Type B pancreatic cell (in vitro differentiated cells): Measurements from ENCODE around the gene FMO4. TPM values are rescaled to one million over a fixed set of nuclear protein-coding genes. Genes with fewer than 3 reads are reported as not detected.
A peak's percentile ranks its signal among the peaks of the same experiment; 100 is the strongest.
"Not testable (repeated sequence)": the region's sequence is repeated elsewhere in the genome, so short reads cannot be mapped to it uniquely, and the experiment has no call there.

Source experiments
- DNase-seq: peaks from one replicate; pipeline ENCODE4 v3.0.0; 2021; ENCODE audit warnings: mixed read lengths; ENCODE audit not compliant: unreplicated experiment; ENCODE audit errors: extremely low spot score
- H3K27ac Mint-ChIP-seq: 2 replicates; pipeline ENCODE4 v1.8.0; 2021; ENCODE audit warnings: mild to moderate bottlenecking, mixed read lengths
- H3K27me3 Mint-ChIP-seq: 2 replicates; pipeline ENCODE4 v1.8.0; 2021; ENCODE audit warnings: mixed read lengths
- H3K36me3 Mint-ChIP-seq: 2 replicates; pipeline ENCODE4 v1.8.0; 2021; ENCODE audit warnings: mixed read lengths
- H3K4me1 Mint-ChIP-seq: one replicate; pipeline ENCODE4 v1.8.0; 2021; ENCODE audit warnings: mixed read lengths; ENCODE audit not compliant: unreplicated experiment
- H3K4me3 Mint-ChIP-seq: 2 replicates; pipeline ENCODE4 v1.8.0; 2021; ENCODE audit warnings: mild to moderate bottlenecking, mixed read lengths
- H3K9me3 Mint-ChIP-seq: 2 replicates; pipeline ENCODE4 v1.8.0; 2021; ENCODE audit warnings: mixed read lengths
- total RNA-seq: library from RNA; stranded (reverse); gene quantifications from 2 replicates; pipeline ENCODE4 v1.2.1, GENCODE V29; 2021; ENCODE audit warnings: low replicate concordance
- TF ChIP-seq, protein P1 (sequence below): fragments of 200-600 bp; sonication (generic); conservative IDR thresholded peaks from 2 replicates; pipeline ENCODE4 v1.5.0; 2021; ENCODE audit warnings: antibody characterized with exemption, mild to moderate bottlenecking

The FMO4 gene
- total RNA-seq, 1 donor from 2014 or later = 1.6 TPM

DNA sequence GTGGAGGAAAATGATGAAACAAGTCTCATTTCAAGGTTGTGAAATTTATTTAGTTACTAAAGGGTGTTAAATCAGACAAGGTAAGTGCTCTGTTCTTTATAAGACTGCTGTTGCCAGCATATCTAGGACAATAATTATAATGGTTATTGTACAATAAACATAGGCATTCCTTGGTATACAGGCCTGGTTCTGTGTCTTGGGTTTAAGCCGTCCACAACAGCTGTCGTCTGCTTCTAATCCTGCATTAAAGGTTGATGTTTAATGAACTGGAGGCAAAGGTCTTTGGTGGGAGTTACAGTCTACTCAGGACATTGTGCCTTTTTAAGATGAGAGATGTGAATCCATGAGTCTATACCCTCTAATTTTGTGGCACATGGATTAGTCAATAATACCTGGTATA lies 23.4 kb upstream of the FMO4 start:
- DNase-seq = no peak
- Mint-ChIP-seq H3K36me3 (no peaks in the 10 kb centered on the region), H3K4me1 (peaks cover 17% of the 10 kb centered on the region), H3K27ac (no peak overlapping the region), H3K4me3 (no peak overlapping the region), H3K27me3 (no peaks in the 10 kb centered on the region), H3K9me3 (no peaks in the 10 kb centered on the region)
- TF ChIP-seq, protein P1, sequence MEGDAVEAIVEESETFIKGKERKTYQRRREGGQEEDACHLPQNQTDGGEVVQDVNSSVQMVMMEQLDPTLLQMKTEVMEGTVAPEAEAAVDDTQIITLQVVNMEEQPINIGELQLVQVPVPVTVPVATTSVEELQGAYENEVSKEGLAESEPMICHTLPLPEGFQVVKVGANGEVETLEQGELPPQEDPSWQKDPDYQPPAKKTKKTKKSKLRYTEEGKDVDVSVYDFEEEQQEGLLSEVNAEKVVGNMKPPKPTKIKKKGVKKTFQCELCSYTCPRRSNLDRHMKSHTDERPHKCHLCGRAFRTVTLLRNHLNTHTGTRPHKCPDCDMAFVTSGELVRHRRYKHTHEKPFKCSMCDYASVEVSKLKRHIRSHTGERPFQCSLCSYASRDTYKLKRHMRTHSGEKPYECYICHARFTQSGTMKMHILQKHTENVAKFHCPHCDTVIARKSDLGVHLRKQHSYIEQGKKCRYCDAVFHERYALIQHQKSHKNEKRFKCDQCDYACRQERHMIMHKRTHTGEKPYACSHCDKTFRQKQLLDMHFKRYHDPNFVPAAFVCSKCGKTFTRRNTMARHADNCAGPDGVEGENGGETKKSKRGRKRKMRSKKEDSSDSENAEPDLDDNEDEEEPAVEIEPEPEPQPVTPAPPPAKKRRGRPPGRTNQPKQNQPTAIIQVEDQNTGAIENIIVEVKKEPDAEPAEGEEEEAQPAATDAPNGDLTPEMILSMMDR = no peak

DNA sequence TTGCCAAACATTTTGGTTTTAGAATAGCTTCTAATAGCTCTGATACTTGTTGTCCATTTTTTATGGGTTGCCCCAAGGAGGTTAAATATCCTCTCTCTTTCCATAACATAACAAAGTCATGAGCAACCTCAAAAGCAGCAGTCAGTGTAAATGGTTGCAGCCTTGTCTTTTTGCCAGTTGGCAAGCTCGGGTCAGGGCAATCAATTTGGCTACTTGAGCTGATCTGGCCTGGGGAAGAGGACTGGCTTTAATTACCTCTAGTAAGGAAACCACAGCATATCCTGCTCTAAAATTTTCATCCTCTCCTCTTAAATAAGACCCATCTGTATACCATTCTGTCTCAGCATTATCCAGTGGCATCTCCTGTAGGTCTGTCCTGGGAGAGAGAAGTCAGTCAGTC lies 21.2 kb upstream of the FMO4 start:
- no peak for DNase-seq
- Mint-ChIP-seq H3K27ac (no peak overlapping the region), H3K4me3 (no peak overlapping the region), H3K4me1 (peaks cover 17% of the 10 kb centered on the region), H3K27me3 (no peaks in the 10 kb centered on the region), H3K9me3 (no peaks in the 10 kb centered on the region), H3K36me3 (no peaks in the 10 kb centered on the region)
- TF ChIP-seq, protein P1 = no peak

DNA sequence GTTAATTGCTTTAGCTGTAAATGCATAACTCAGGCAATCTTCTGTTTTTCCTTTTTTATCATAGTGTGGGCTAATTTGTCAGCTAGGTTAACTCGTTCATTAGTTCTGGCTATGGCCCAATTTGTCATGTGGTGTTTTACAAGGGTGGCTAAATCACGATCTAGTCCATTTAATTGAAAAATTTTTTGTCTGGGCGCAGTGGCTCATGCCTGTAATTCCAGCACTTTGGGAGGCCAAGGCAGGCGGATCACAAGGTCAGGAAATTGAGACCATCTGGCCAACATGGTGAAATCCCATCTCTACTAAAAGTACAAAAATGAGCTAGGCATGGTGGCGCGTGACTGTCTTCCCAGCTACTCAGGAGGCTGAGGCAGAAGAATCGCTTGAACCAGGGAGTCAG lies 18.6 kb upstream of the FMO4 start:
- Mint-ChIP-seq H3K27ac (peak overlapping the region; percentile 17), H3K4me1 (peaks cover 17% of the 10 kb centered on the region)
- H3K36me3 Mint-ChIP-seq, H3K4me3 Mint-ChIP-seq, DNase-seq, H3K9me3 Mint-ChIP-seq, H3K27me3 Mint-ChIP-seq: not testable (repeated sequence)

DNA sequence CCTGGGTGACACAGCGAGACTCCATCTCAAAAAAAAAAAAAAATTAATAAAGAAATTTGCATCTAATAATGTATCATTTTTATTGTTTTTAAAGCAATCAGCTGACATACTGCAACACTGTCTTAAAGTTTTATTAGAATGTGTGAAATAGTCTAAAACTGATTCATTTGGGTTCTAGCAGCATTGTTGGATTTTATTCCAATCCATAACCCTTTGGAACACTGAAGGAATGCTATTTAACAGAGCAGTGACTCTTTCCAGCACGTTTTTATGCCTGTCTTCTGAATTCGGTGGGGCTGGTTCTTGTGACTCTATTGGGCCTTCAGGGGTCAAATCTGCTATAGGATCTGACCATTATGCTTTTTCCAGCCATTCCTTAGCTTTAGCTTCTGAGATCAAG lies 18.2 kb upstream of the FMO4 start:
- no peak overlapping the region for H3K4me3 Mint-ChIP-seq
- TF ChIP-seq, protein P1 = no peak
- DNase-seq = no peak
- H3K4me1 Mint-ChIP-seq = peaks cover 17% of the 10 kb centered on the region
- no peak overlapping the region for H3K27ac Mint-ChIP-seq
- H3K27me3 Mint-ChIP-seq = no peaks in the 10 kb centered on the region
- peaks cover 7% of the 10 kb centered on the region for H3K9me3 Mint-ChIP-seq
- H3K36me3 Mint-ChIP-seq = peaks cover 5% of the 10 kb centered on the region

DNA sequence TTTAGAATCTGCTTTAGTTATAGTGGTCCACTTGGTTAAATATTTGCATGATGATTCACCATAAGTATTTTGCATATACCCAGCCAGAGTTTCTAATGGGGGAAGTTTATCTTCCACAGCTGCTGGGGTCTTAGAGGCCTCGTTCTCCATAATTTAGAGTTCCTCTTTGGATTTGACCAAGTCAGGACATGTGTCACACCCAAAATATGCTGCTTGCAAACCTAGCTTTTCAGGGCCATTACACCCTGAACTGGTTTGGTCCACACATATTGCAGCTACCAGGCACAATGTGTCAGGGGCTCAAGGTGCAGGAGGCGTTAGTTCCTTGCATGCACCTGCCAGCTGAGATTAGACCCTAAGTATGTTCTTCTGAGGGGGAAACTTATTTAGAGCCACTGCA lies 17.1 kb upstream of the FMO4 start:
- Mint-ChIP-seq H3K36me3 (peaks cover 5% of the 10 kb centered on the region), H3K27ac (no peak overlapping the region), H3K4me3 (no peak overlapping the region), H3K4me1 (peaks cover 17% of the 10 kb centered on the region), H3K27me3 (no peaks in the 10 kb centered on the region), H3K9me3 (peaks cover 7% of the 10 kb centered on the region)
- TF ChIP-seq, protein P1 = no peak
- no peak for DNase-seq

DNA sequence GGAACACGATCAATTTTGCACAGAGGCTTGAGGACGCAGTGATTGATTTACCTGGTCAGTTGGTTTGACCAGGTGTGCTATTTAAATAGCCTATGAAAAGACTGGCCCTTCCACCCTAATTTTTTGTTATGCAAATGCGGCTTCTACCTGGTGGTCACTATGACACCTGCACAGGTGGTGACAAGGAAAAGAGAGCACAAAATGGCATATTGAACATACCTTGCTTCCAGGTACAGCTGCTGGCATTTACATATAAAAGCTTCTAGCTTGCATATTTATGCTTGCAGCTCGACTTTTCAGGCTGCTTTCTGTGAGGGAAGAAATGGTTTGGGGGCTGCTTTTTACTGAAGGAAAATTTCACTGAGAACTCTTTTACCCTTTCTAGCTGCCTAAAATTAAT lies 15.3 kb upstream of the FMO4 start:
- H3K36me3 Mint-ChIP-seq = peaks cover 5% of the 10 kb centered on the region
- peaks cover 12% of the 10 kb centered on the region for H3K9me3 Mint-ChIP-seq
- DNase-seq = no peak
- no peak overlapping the region for H3K27ac Mint-ChIP-seq
- TF ChIP-seq, protein P1 = no peak
- no peak overlapping the region for H3K4me3 Mint-ChIP-seq
- H3K4me1 Mint-ChIP-seq = peaks cover 9% of the 10 kb centered on the region
- no peaks in the 10 kb centered on the region for H3K27me3 Mint-ChIP-seq
